NCI-H748 (cell line): ENCODE results near the gene NXNL2.

ENCODE experiments used
- DNase-seq: peaks from one replicate; lab custom pipeline; 2025; ENCODE audit not compliant: unreplicated experiment; lab: John Stamatoyannopoulos, UW

The NXNL2 gene

DNA sequence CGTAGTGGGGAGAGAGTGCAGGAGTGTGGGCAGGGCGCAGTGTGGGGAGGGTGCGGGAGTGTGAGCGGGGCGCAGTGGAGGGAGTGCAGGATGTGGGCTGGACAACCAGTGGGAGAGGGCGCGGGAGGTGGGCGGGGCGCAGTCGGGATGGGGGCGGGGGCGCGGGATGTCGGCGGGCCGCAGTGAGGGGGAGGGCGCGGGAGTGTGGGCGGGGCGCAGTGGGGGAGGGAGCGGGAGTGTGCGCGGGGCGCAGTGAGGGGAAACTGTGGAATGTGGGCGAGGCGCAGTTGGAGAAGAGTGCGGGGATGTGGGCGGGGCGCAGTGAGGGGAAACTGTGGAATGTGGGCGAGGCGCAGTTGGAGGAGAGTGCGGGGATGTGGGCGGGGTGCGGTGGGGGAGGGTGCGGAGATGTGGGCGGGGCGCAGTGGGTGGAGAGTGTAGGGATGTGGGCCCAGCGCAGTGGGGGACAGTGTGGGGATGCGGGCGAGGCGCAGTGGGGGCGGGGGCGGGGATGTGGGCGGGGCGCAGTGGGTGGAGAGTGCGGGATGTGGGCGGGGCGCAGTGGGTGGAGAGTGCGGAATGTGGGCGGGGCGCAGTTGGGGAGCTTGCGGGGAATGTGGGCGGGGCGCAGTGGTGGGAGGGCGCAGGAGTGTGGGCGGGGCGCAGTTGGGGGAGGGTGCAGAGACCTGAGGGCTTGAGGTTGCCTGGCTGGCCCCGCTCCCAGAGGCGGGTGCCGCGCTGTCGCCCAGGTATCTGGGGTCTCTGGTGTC is at the start of gene NXNL2:
TSS of gene NXNL2 (plus strand) at position 723 of the 770 bp plus-strand sequence. CDS start 257 bp downstream, outside the sequence.
- DNase-seq = peak; percentile 80

DNA sequence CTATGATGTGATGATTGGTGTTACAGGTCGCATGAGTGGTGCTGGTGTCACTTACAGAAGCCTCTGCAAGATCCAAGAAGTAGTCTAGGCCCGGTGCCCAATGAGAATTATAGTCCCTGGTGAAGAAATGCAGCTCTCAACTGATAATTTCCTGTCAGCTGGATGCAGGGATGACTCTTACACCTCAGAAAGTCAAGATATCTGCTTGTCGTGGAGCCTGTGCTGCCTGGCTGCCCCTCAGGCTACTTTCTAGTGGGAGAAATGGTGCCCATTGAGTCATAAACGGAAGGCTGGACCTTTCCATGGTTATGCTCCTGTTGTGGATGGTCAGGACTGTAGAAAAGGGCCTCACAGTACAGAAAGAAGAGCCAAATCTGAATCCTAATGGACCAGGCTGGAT is 46.8 kb upstream of the NXNL2 start:
- DNase-seq = no peak

DNA sequence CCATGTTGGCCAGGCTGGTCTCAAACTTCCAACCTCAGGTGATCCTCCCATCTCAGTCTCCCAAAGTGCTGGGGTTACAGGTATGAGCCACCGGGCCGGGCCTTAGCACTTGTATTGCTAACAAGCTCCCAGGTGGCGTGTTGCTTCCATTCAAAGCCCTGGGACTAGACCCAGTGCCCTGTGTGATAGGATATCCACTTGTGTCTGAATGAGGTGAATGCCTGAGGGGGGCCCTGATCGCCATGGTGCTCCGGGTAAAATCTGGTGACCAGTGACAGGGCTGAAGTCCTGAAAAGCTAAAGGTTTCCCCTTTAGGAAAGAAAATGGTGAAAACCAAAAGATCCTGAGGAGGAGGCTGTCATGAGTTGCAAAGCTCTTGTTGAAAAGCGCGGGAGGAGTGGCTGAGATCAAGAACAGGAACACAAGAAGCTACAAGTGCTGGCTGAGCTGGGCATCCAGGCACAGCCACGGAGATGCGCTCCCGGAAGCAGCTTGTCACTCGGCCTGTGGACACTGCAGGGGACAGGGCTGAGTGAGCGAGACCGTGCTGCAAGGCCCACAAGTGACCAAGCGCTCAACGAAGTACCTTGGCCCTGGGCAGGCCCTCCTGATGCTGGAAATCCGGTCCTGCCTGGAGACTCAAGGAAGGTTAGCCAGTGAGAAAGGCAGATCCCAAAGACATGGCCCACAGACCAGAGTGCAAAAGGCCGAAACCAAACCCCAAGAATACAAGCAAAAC is 39.8 kb upstream of the NXNL2 start:
- DNase-seq = no peak

DNA sequence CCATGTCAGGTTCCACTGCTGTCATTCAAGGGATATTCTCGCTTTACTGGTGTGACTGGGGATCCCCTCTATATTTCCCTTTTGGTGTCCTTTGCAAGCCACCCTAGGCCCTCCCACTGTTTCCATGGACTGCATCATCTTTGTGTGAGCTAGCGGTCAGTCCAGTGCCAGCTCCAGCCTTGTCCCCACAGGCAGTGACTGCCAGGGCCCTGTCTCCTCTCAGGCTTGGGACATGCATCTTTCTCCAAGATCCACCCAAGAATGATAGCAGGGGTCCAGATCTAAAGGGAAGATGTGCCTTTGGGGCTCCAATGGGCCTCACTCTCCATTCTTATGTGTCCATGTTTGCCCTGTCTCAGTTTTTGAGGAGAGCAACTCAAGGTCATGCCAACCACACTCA is 37.8 kb upstream of the NXNL2 start:
- DNase-seq = no peak

DNA sequence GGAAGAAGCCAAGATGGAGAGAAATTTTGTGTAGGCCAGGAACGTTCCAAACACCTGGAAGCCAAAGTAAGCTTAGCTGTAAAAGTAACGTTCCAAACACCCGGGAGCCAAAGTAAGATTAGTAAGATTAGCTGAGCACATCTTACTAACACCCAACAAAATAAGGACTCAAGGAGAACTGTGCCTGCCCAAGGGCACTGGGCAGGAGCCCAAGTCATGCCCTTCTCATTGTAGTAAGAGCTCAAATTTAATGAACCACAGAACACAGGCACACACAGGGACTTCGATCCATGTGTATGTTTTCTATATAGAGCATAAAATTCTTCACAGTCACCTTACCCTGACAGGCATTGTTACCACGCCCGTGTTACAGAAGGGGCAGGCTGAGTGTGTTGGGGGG is 36.1 kb upstream of the NXNL2 start:
- no peak for DNase-seq

DNA sequence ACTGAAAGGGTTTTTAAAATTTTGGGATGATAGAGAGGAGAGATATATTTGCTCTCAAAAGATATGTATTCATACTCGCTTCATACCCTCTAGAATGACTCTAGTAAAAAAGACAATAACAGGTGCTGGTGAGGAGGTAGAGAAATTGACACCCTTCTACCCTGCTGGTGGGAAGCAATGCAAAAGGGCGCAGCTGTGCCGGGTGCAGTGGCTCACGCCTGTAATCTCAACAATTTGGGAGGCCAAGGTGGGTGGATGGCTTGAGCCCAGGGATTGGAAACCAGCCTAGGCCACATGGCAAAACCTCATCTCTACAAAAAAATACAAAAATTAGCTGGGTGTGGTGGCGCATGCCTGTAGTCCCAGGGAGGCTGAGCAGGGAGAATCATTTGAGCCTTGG is 33.9 kb upstream of the NXNL2 start:
- DNase-seq = no peak

DNA sequence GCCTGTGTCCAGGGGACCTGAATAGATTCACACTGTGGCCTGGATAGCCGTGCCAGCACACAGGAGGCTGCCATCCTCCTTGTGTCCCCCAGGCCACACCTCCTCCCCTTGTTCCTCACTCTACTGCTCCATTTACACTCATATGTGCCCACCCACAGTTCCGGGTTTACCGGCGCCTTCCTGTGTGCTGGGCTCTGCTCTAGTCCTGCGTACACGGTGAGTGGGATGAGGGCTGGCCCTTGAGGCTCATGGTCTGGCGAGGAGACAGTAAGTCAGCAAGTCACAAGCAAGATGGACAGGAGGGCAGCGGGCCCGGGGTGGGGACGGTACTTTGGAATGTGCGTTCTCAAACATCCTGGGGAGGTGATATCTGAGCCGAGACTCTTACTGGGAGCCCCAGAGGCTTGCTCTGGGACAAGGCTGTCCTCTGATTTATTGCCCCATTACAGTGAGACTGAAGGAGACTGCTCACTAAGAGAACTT is 32.4 kb upstream of the NXNL2 start:
- no peak for DNase-seq

DNA sequence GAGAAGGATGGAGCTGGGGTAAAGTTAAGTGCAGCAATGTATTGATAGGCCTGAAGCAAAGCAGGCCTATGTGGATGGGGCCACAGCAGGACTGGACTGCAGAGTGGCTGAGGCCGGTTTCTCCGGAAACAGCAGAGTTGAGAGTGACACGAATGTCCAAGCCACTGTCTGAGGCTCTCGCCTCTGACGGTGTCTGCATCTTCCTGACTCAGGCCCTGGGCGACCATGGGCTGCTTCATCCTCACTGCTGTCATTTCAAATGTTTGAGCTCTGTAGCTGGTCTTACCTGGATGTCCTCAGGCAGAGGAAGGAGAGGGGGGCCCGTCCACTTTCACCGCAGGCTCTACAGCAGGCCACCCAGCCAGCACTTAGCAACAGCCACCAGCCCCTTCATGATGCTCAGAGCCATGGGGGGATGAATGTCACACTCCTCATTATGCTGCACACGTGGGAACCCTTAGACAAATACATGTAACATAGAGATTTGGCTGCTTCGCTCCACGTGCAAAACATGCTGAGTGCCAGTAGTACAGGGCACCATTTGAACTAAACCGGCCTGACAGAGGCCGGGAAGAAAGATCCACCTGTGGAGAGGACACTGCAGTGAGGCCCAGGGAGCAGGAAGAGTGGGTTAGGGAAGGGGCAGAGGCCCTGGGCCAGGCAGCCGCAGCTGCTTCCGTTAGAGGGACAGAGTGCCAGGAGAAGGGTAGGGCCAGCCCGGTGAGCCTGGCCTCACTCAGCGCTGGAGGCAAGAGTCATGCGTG is 31.7 kb upstream of the NXNL2 start:
- no peak for DNase-seq

DNA sequence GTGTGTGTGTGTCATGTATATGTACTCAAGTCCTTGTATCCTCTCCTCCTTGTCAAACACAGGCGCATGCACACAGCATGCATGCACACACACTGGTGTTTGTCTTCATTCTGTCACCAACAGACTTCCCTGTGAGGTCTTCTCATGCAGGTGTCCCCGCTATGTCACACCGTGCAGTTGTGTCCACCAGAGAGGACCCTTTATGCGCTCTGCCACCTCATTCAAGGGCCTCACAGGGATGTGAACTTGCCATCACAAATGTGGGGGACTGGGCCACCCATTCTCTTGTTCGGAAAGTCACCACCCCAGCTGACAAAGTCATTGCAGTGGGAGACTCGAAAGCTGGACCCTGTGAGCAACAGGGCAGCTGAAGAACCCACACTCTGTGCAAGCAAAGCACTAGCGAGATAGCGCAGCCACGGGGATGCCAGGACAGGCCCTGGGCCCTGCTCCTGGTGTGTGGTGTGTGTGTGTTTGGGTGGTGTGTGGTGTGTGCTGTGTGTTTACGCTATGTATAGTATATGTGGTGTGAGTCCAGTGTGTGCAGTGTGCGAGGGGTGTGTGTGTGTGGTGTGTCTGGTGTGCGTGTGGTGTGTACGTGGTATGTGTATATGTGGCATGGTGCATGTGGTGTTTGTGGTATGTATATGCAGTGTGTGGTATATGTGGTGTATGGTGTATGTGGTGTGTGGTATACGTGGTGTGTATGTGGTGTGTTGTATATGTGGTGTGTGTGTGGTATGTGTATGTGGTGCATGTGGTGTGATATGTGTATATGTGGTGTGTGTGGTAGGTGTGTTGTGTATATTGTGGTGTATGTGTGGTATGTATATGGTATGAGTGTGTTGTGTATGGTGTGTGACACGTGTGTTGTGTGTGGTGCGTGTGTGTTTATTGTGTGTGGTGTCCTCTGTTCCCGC is 30.9 kb upstream of the NXNL2 start:
- no peak for DNase-seq

DNA sequence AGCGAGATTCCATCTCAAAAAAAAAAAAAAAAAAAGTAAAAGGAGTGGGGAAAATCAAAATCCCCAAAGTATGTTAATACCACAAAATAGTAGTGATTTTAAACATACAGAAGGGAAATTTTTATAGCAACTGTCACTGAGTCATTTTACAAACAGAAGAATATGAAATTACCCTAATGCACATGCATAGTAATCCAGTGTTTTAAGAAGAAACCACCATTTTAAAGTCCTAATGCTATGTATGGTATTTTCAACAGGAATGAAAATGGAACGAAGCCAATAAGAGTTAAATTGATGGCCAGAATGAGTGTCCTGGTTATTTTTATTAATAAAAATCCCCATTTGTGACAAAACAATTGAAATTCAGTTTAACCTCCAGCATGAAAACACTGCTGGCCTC is 26.7 kb upstream of the NXNL2 start:
- DNase-seq = no peak

DNA sequence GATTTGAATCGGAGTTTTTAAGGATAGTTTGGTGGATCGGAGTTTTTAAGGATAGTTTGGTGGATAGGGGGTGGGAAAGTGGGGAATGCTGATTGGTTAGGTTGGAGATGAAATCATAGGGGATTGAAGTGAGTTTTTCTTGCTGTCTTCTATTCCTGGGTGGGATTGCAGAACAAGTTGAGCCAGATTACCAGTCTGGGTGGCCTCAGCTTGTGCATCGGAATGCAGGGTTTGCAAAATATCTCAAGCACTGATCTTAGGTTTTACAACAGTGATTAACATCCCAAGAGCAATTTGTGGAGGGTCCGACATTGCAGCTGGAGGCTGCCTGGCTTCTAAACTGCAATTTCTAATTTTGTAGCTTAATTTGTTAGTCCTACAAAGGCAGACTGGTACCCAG is 23.1 kb upstream of the NXNL2 start:
- no peak for DNase-seq

DNA sequence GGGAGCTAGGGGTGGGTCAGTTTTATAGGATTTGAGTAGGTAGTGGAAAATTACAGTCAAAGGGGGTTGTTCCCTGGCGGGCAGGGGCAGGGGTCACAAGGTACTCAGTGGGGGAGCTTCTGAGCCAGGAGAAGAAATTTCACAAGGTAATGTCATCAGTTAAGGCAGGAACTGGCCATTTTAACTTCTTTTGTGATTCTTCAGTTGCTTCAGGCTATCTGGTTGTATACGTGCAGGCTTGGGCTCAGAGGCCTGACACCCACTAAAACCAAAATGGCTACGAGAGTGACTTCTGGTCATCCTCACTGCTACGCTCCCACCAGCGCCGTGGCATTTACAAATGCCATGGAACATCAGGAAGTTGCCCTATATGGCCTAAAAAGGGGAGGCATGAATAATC is 20.7 kb upstream of the NXNL2 start:
- DNase-seq = no peak

DNA sequence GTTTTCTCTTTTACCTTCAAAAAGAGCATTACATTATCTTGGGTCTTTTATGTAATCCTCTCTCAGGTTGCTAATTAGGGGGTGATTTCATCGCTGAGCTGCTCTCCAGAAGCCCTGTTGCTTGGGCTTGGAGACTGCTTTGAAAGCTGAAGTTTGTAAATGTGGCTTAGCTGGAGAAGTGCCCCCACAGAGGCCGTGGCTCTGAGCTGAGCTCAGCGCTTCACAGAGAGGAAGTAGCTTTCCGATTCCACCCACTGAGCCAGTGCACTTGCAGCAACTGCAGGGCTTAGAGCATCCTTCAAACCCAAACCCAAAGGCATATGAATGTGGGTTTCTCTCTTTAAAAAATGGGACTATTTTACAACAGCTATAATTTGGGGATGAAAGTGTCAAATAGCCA is 13.7 kb upstream of the NXNL2 start:
- no peak for DNase-seq

DNA sequence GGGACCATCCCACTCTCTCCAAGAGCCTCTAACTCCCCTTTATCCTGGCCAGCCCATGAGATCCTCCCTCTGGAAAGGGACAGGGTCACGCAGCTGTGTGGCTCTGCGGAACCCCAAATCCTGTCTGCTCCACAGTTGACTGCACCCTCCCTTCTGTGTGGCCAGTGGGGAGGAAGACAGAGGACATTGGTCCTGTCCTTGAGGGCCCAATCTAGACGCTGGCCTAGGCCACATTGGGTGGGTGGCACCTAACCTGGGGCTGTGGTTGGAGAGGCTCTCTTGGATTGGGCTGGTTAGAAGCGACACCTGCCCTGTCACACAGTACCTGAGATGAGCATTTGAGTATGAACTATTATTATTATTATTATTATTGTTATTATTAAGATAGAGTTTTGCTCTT is 12.6 kb upstream of the NXNL2 start:
- no peak for DNase-seq

DNA sequence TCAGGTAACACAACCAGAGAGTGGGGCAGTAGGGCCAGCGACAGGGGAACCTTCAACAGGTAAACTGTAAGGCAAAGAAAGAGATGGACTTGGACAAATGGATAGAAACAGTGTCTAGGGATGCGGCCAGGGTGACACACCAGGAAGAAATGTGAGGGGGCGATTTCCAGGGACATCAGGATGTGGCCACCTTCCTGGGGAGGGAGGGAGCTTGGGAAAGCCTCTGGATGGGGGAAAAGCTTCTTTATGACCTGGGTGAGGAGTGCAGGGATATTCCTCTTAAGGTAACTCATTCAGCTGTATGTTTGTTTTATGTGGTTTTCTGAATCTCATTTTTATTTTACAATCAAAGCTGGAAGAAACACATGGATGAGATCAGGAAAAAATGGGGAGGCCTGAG is 11.9 kb upstream of the NXNL2 start:
- no peak for DNase-seq

DNA sequence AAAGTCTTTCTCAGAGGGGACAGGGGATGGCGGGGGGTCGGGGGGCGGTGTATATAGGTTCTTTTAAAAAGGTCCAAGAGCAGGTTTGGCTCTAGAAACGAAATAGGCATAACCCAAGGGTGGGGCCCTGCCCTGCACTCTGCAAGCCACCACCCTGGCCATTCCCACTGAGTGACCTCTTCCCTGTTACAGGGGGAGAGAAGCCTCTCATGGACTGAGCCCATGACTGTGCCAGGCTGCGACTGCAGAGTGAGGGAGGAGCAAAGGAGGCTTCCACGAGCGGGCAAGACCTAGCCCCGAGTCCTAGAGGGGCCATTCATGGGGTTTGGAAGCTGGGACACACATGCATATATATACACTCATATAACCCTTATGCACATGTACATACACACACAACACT is 10.1 kb upstream of the NXNL2 start:
- DNase-seq = no peak

DNA sequence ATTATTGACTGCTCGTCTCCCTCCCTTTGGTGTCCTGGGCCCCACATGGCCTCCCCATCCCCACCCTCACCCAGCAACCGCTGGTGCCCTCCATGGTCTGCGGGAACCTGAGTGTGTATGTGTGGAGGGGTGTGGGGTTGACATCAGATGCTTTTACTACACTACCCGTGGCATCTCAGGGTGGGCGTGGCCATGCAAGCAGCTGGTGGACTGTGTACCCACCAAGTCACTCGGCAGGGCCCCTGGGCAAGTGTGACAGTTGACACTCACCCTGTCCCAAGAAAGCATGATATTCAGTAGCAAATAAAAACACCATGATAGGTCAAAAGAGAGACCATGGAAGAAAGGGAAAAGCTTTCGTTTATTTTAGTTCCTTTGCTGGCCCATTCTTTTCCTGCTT is 7.4 kb upstream of the NXNL2 start:
- DNase-seq = no peak

DNA sequence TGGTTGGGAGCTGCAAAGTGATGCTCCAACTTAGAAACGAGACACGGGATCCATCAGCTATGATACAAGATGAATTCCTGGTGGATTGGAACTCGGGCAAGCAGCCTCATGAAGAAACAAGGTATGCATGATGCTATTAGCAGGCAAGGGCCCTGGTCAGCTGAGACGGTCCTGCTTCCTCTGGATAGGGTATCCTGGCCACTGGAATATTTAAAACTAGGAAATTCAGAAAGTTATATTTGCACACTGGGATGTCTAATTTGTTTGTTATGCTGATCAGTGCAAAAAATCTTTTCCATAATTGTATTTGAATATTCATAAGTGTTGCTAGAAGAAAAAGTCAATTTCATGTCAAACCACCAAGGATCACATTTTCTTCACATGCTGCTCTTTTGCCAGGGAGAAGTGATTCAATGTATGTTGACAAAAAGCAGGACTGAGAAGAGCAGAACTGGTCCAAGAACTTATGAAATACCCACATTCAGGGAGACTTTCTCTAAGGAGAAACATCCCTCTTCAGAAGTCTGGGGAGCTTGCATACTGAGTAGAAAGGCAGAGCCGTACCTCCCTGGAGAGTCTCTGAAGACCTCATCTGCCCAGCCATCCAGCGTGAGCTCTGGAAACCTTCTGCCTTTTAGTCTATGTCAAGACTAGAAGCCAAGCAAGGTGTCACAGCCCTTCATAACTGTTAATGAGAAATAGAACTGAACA is 6.7 kb upstream of the NXNL2 start:
- DNase-seq = no peak

DNA sequence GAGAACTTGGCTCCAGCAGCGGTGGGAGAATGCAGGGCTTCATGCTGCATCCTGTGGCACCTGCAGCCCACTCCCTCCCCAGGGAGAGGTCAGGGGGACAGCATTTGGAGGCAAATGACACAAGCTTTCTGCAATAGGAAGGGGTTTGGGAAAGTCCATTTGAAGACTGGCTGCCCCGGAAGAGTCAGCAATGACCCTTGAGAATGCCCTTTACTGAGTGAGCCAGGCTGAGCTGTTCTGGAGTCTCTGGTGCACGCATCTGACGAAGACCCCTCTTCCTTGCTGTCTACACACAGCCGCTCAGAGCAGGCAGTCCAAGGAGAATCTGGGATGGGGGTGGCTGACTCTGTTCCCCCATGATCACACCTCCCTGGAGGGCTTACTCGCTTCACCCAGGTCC is 5.5 kb upstream of the NXNL2 start:
- no peak for DNase-seq

DNA sequence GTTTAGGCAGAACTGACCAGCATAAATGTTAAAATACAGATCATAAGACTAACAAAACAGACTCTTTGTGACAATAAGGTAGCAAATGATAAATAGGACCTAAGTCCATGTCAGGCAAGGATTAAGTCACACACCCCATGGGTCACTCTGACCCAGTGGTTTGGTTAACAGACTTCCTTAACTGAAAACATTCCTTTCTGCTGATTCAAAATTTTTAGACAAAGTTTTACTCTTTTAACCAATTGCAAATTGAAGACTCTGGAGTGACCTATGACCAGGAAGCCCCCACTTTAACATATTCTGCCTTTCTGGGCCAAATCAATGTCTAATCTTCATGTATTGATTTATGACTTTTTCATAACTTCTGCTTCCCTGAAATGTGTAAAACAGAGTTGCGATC is 4.9 kb upstream of the NXNL2 start:
- no peak for DNase-seq
